B cell (primary cell): Measurements from ENCODE around the gene ARTN. TPM values are rescaled to one million over a fixed set of nuclear protein-coding genes. Genes with fewer than 3 reads are reported as not detected.

Experiments used
- ATAC-seq: fragments of 200-7000 bp; cut with Tn5 transposase; one replicate; pipeline ENCODE4 v1.10.0; 2021; ENCODE audit warnings: low read depth, mild to moderate bottlenecking, moderate number of reproducible peaks, moderate library complexity
- CTCF ChIA-PET: fragments of 350-600 bp; sonication (Branson Sonifier 250); formaldehyde crosslinking; loops from one replicate; lab custom pipeline; 2021; ENCODE audit warnings: antibody characterized with exemption, inconsistent platforms; lab: Charles Lee
- POLR2A ChIA-PET: fragments of 350-600 bp; sonication (Branson Sonifier 250); formaldehyde crosslinking; loops from one replicate; lab custom pipeline; 2021; ENCODE audit warnings: antibody characterized with exemption; lab: Charles Lee
- DNase-seq: peaks from one replicate; pipeline ENCODE4 v3.0.0; 2013
- H2AFZ ChIP-seq: 2 replicates; pipeline ENCODE4 v1.6.1; 2012; ENCODE audit warnings: mild to moderate bottlenecking, low read depth, low read length; ENCODE audit not compliant: insufficient read depth, poor library complexity, severe bottlenecking
- H3K27ac ChIP-seq, 2 donors: 1 replicate in 1 of 2; 2 replicates in 1 of 2; pipeline ENCODE4 v1.5.1; 2012 to 2013; ENCODE audit warnings: low read length in 2 of 2, mild to moderate bottlenecking in 2 of 2, moderate library complexity in 1 of 2
- H3K27me3 ChIP-seq, 4 experiments: fragments of 200-600 bp in 1 of 4; sonication (generic) in 1 of 4; replicated peaks in 1 of 4; 1 replicate in 2 of 4; 2 replicates in 2 of 4; pipeline versions ENCODE4 v1.6.1 to v1.7.0; 2013 to 2016; ENCODE audit warnings: low read length in 3 of 4, mild to moderate bottlenecking in 2 of 4, mixed read lengths in 1 of 4, moderate library complexity in 1 of 4; ENCODE audit not compliant: insufficient read depth in 4 of 4, control insufficient read depth in 3 of 4; ENCODE audit errors: control extremely low read depth in 1 of 4
- H3K36me3 ChIP-seq, 2 experiments: replicated peaks in 1 of 2; 1 replicate in 1 of 2; 2 replicates in 1 of 2; pipeline versions ENCODE4 v1.6.1 to v1.7.1; 2013; ENCODE audit warnings: low read length in 1 of 2; ENCODE audit not compliant: insufficient read depth in 2 of 2, control insufficient read depth in 1 of 2; ENCODE audit errors: control extremely low read depth in 1 of 2, extremely low read depth in 1 of 2
- H3K4me1 ChIP-seq, 2 donors: fragments of 200-600 bp in 1 of 2; sonication (generic) in 1 of 2; 1 replicate in 1 of 2; 2 replicates in 1 of 2; pipeline versions ENCODE4 v1.5.1 to v1.6.1; 2013 to 2017; ENCODE audit warnings: low read length in 2 of 2; ENCODE audit not compliant: control insufficient read depth in 2 of 2, insufficient read depth in 2 of 2
- H3K4me2 ChIP-seq: replicated peaks from 2 replicates; pipeline ENCODE3; 2012; ENCODE audit warnings: mild to moderate bottlenecking, low read depth, low read length; ENCODE audit not compliant: poor library complexity, severe bottlenecking
- H3K4me3 ChIP-seq, 5 experiments: fragments of 200-600 bp in 1 of 5; sonication (generic) in 1 of 5; 1 replicate in 3 of 5; 2 replicates in 2 of 5; pipeline versions ENCODE4 v1.5.1 to v1.7.0; 2011 to 2016; ENCODE audit warnings: low read length in 4 of 5, mild to moderate bottlenecking in 4 of 5, low read depth in 2 of 5, control low read depth in 1 of 5, moderate library complexity in 1 of 5; ENCODE audit not compliant: insufficient read depth in 1 of 5; ENCODE audit errors: control extremely low read depth in 1 of 5, extremely low read depth in 1 of 5
- H3K79me2 ChIP-seq: fragments of 200-600 bp; sonication (generic); one replicate; pipeline ENCODE4 v1.6.0; 2016; ENCODE audit warnings: low read length; ENCODE audit not compliant: control insufficient read depth, insufficient read depth
- H3K9ac ChIP-seq: fragments of 200-600 bp; sonication (generic); 2 replicates; pipeline ENCODE4 v1.6.1; 2017; ENCODE audit warnings: mild to moderate bottlenecking, low read length, moderate library complexity
- H3K9me3 ChIP-seq, 3 donors: one replicate each; pipeline versions ENCODE4 v1.6.1 to v1.7.1; 2013; ENCODE audit warnings: low read length in 2 of 3; ENCODE audit not compliant: control insufficient read depth in 2 of 3, insufficient read depth in 1 of 3; ENCODE audit errors: control extremely low read depth in 1 of 3
- H4K20me1 ChIP-seq: 2 replicates; pipeline ENCODE4 v1.6.0; 2012; ENCODE audit warnings: mild to moderate bottlenecking, low read length; ENCODE audit not compliant: insufficient read depth, control insufficient read depth, poor library complexity, severe bottlenecking
- H3K27ac Mint-ChIP-seq: one replicate; pipeline ENCODE4 v1.8.0; 2021; ENCODE audit warnings: mixed read lengths
- H3K27me3 Mint-ChIP-seq: one replicate; pipeline ENCODE4 v1.8.0; 2021; ENCODE audit warnings: mixed read lengths
- H3K4me1 Mint-ChIP-seq: one replicate; pipeline ENCODE4 v1.8.0; 2021; ENCODE audit warnings: mixed read lengths
- H3K4me3 Mint-ChIP-seq: one replicate; pipeline ENCODE4 v1.8.0; 2021; ENCODE audit warnings: mixed read lengths
- H3K9me3 Mint-ChIP-seq: one replicate; pipeline ENCODE4 v1.8.0; 2022; ENCODE audit warnings: mixed read lengths; ENCODE audit not compliant: insufficient read depth
- EZH2 ChIP-seq: IDR thresholded peaks from 2 replicates; pipeline ENCODE4 v1.6.1; 2012; ENCODE audit warnings: borderline replicate concordance, low read depth, mild to moderate bottlenecking, moderate library complexity, low read length; ENCODE audit not compliant: insufficient read depth, poor library complexity, severe bottlenecking
- WGBS: methylation state at CpG from one replicate; pipeline ENCODE4 v1.1.5; 2013; ENCODE audit warnings: missing lambda C conversion rate; ENCODE audit not compliant: insufficient coverage; 5-methylcytosine and 5-hydroxymethylcytosine counted together
- intact Hi-C: fragments of 100-400 bp; cut with micrococcal nuclease; formaldehyde crosslinking; loops from one replicate; pipeline ENCODE4 v1.10.0; 2022
- polyA plus RNA-seq: library from polyadenylated mRNA; depleted of rRNA; stranded (reverse); fragments of >200 nt; gene quantifications from 2 replicates; pipeline ENCODE4 v1.2.3, GENCODE V29; 2012
- total RNA-seq, 2 donors: library from RNA; stranded (reverse); fragments of 120-200 nt in 1 of 2; gene quantifications; 1 replicate in 1 of 2; 2 replicates in 1 of 2; pipeline versions ENCODE4 v1.2.3 to v1.2.4, GENCODE V29; 2013 to 2022
- TF ChIP-seq, protein P1 (sequence below): fragments of 200-600 bp; IDR thresholded peaks from one replicate; pipeline ENCODE4 v1.8.0; 2022; ENCODE audit warnings: antibody characterized with exemption, mild to moderate bottlenecking

Gene ARTN
- total and polyA plus RNA-seq, 2 donors (not counting 1 experiment from before 2014, with no cell fraction given): 0.13 to 0.64 TPM

DNA sequence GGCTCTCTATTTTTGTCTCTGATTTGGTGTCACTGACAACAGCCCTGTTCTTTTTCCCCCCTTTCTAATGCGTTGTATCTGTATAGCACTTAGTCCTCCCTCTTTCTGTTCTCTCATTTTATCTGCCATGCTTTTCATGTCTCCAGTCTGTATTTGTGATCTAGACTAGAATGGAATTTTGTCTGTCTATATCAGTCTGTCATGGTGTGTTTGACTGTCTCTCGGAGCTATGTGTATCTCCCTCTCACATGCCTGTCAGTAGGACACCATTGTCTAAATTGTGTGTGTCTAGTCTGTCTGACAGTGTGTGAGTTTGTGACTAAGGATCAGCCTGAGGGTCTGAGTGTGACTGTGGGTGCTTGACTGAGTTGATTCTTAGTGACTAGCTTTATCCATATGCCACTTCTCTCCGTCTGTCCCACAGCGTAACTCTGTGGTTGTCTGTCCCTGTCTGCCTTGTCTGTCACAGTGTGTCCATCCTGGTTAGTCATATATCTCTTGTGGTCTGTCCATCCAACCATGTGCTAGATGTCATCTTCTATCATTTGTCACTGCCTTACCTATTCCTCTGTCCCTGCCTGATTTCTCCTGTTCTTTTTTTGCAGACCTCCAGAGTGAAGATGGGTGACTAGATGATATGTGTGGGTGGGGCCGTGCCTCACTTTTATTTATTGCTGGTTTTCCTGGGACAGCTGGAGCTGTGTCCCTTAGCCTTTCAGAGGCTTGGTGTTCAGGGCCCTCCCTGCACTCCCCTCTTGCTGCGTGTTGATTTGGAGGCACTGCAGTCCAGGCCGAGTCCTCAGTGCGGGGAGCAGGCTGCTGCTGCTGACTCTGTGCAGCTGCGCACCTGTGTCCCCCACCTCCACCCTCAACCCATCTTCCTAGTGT, 44.0 kb downstream of the ARTN start:
- TF ChIP-seq EZH2: no peak
- TF ChIP-seq, protein P1, sequence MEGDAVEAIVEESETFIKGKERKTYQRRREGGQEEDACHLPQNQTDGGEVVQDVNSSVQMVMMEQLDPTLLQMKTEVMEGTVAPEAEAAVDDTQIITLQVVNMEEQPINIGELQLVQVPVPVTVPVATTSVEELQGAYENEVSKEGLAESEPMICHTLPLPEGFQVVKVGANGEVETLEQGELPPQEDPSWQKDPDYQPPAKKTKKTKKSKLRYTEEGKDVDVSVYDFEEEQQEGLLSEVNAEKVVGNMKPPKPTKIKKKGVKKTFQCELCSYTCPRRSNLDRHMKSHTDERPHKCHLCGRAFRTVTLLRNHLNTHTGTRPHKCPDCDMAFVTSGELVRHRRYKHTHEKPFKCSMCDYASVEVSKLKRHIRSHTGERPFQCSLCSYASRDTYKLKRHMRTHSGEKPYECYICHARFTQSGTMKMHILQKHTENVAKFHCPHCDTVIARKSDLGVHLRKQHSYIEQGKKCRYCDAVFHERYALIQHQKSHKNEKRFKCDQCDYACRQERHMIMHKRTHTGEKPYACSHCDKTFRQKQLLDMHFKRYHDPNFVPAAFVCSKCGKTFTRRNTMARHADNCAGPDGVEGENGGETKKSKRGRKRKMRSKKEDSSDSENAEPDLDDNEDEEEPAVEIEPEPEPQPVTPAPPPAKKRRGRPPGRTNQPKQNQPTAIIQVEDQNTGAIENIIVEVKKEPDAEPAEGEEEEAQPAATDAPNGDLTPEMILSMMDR: no peak
- no peak overlapping the region for H3K9ac ChIP-seq
- 100% methylated on average over 3 of the region's 9 CpGs for WGBS
- intact Hi-C loops: loop anchor here (10.0 kb wide), 2 partner anchors 273 to 1523 kb away; partner anchors contain the start of genes PPCS, ST3GAL3 and ZMYND12
- peaks cover 40% of the 10 kb centered on the region for H4K20me1 ChIP-seq
- ChIA-PET POLR2A (no interaction called here), CTCF (interaction anchor here (1.2 kb wide), 1 partner anchor 58 kb away, joined by 4 read pairs; no protein-coding TSS in a partner anchor)
- H3K4me3 ChIP-seq: no peak overlapping the region
- Mint-ChIP-seq H3K9me3 (no peaks in the 10 kb centered on the region), H3K4me1 (peaks cover 70% of the 10 kb centered on the region), H3K27me3 (no peaks in the 10 kb centered on the region), H3K27ac (peak overlapping the region; percentile 3), H3K4me3 (peak overlapping the region; percentile 97)
- peaks cover 37 to 69% of the 10 kb centered on the region in 2 donors for H3K4me1 ChIP-seq
- H3K36me3 ChIP-seq: peaks cover 0 to 25% of the 10 kb centered on the region in 2 experiments
- H2AFZ ChIP-seq: no peak overlapping the region
- ATAC-seq: no peak
- H3K79me2 ChIP-seq: peaks cover 16% of the 10 kb centered on the region
- H3K27ac ChIP-seq: no peak overlapping the region
- peak overlapping the region; percentile 85 for H3K4me2 ChIP-seq
- H3K9me3 ChIP-seq: no peaks in the 10 kb centered on the region
- DNase-seq: peak; percentile 27
- H3K27me3 ChIP-seq: no peaks in the 10 kb centered on the region

DNA sequence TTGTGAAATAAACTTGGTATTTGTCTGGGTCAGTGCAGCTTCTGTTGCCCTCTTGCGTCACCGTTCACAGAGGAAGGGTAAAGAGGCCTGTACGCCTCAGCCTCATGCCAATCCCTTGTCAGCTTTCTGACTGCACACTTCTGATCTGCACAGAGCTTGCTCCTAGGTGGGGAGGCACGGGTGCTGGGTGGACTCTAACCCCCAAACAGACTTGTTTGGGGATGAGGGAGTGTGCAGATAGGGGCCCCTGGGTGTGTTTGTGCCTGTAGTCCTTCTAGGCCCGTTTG, 44.6 kb downstream of the ARTN start:
- peaks cover 68% of the 10 kb centered on the region for H3K4me1 Mint-ChIP-seq
- POLR2A ChIA-PET: no interaction called here
- ATAC-seq (no peak), DNase-seq (peak; percentile 37)
- Histone ChIP-seq H3K9me3 (no peaks in the 10 kb centered on the region), H3K4me1 (peaks cover 37 to 69% of the 10 kb centered on the region in 2 donors), H3K4me3 (no peak overlapping the region), H3K36me3 (peaks cover 0 to 23% of the 10 kb centered on the region in 2 experiments), H4K20me1 (peaks cover 40% of the 10 kb centered on the region), H3K27ac (no peak overlapping the region), H2AFZ (no peak overlapping the region), H3K9ac (no peak overlapping the region), H3K4me2 (peak overlapping the region; percentile 85), H3K27me3 (no peaks in the 10 kb centered on the region), H3K79me2 (peaks cover 16% of the 10 kb centered on the region)
- H3K4me3 Mint-ChIP-seq: peak overlapping the region; percentile 97
- 83% methylated on average over 5 of the region's 5 CpGs for WGBS
- no peak for TF ChIP-seq EZH2
- TF ChIP-seq, protein P1: no peak
- intact Hi-C loops: loop anchor here (10.0 kb wide), 2 partner anchors 273 to 1523 kb away; partner anchors contain the start of genes PPCS, ST3GAL3 and ZMYND12
- H3K27me3 Mint-ChIP-seq: no peaks in the 10 kb centered on the region
- H3K9me3 Mint-ChIP-seq: no peaks in the 10 kb centered on the region
- CTCF ChIA-PET: no interaction called here
- H3K27ac Mint-ChIP-seq: no peak overlapping the region
